ENCODE data around the gene RDM1. TPM values are rescaled to one million over a fixed set of nuclear protein-coding genes. Genes with fewer than 3 reads are reported as not detected.

RDM1 gene
- 2.6 and 2.9 TPM in 2 replicates for total RNA-seq

- intact Hi-C loops (cut with micrococcal nuclease), result loop anchor here (2.0 kb wide), 2 partner anchors 38 to 82 kb away; no protein-coding TSS in a partner anchor
- Mint-ChIP-seq H3K4me3 (peak within 1 kb of the TSS; percentile 89), H3K27ac (peak within 1 kb of the TSS; percentile 91), H3K36me3 (ENCODE audit: low read depth) (peaks cover 12% of the 10 kb centered on the region), H3K9me3 (no peaks in the 10 kb centered on the region), H3K4me1 (peaks cover 23% of the 10 kb centered on the region), H3K27me3 (peaks cover 8% of the 10 kb centered on the region)
- peak; percentile 97 for DNase-seq
Measured at GRCh38 chr17:35930211-35931065, at the start of gene RDM1. Gene RDM1, minus strand, starts transcription at chr17:35930773. Its CDS starts 46 bp downstream, at chr17:35930727.

GRCh38 chr17:35978346-35978745 lies 47.8 kb upstream of the RDM1 start:
- no peaks in the 10 kb centered on the region for H3K9me3 Mint-ChIP-seq
- peaks cover 10% of the 10 kb centered on the region for H3K27me3 Mint-ChIP-seq
- intact Hi-C loops (cut with micrococcal nuclease), result loop anchor here (5.0 kb wide), 1 partner anchor 504 kb away; no protein-coding TSS in a partner anchor
- DNase-seq, result no peak
- H3K4me1 Mint-ChIP-seq, result no peaks in the 10 kb centered on the region
- H3K27ac Mint-ChIP-seq, result no peak overlapping the region
- no peaks in the 10 kb centered on the region for H3K36me3 Mint-ChIP-seq (ENCODE audit: low read depth)
- no peak overlapping the region for H3K4me3 Mint-ChIP-seq

GRCh38 chr17:35977509-35977908 lies 46.9 kb upstream of the RDM1 start:
- Mint-ChIP-seq H3K36me3 (ENCODE audit: low read depth) (no peaks in the 10 kb centered on the region), H3K4me1 (no peaks in the 10 kb centered on the region), H3K9me3 (no peaks in the 10 kb centered on the region), H3K27ac (no peak overlapping the region), H3K27me3 (peaks cover 10% of the 10 kb centered on the region), H3K4me3 (no peak overlapping the region)
- intact Hi-C loops (cut with micrococcal nuclease), result loop anchor here (5.0 kb wide), 1 partner anchor 505 kb away; no protein-coding TSS in a partner anchor
- no peak for DNase-seq

- Mint-ChIP-seq H3K4me3 (no peak overlapping the region), H3K27me3 (peaks cover 8% of the 10 kb centered on the region), H3K9me3 (no peaks in the 10 kb centered on the region), H3K36me3 (ENCODE audit: low read depth) (no peaks in the 10 kb centered on the region), H3K27ac (no peak overlapping the region), H3K4me1 (peaks cover 5% of the 10 kb centered on the region)
- no peak for DNase-seq
- intact Hi-C loops (cut with micrococcal nuclease), result no loop called here
Measured at GRCh38 chr17:35973333-35974260, 43.0 kb upstream of the RDM1 start.

- intact Hi-C loops (cut with micrococcal nuclease), result no loop called here
- peaks cover 8% of the 10 kb centered on the region for H3K27me3 Mint-ChIP-seq
- no peaks in the 10 kb centered on the region for H3K36me3 Mint-ChIP-seq (ENCODE audit: low read depth)
- no peak overlapping the region for H3K4me3 Mint-ChIP-seq
- no peaks in the 10 kb centered on the region for H3K9me3 Mint-ChIP-seq
- H3K4me1 Mint-ChIP-seq, result peaks cover 5% of the 10 kb centered on the region
- no peak for DNase-seq
- no peak overlapping the region for H3K27ac Mint-ChIP-seq
Measured at GRCh38 chr17:35972945-35973332, 42.4 kb upstream of the RDM1 start.

GRCh38 chr17:35972535-35972934 lies 42.0 kb upstream of the RDM1 start:
- Mint-ChIP-seq H3K4me1 (peaks cover 5% of the 10 kb centered on the region), H3K4me3 (no peak overlapping the region), H3K36me3 (ENCODE audit: low read depth) (no peaks in the 10 kb centered on the region), H3K9me3 (no peaks in the 10 kb centered on the region), H3K27me3 (peaks cover 8% of the 10 kb centered on the region), H3K27ac (no peak overlapping the region)
- no peak for DNase-seq
- intact Hi-C loops (cut with micrococcal nuclease), result no loop called here

- H3K4me1 Mint-ChIP-seq, result peaks cover 5% of the 10 kb centered on the region
- H3K27ac Mint-ChIP-seq, result no peak overlapping the region
- no peaks in the 10 kb centered on the region for H3K9me3 Mint-ChIP-seq
- intact Hi-C loops (cut with micrococcal nuclease), result no loop called here
- no peak for DNase-seq
- peaks cover 8% of the 10 kb centered on the region for H3K27me3 Mint-ChIP-seq
- H3K4me3 Mint-ChIP-seq, result no peak overlapping the region
- H3K36me3 Mint-ChIP-seq (ENCODE audit: low read depth), result no peaks in the 10 kb centered on the region
Measured at GRCh38 chr17:35972066-35972465, 41.5 kb upstream of the RDM1 start.

GRCh38 chr17:35969558-35970380 lies 39.2 kb upstream of the RDM1 start:
- H3K27me3 Mint-ChIP-seq, result peaks cover 3% of the 10 kb centered on the region
- no peak overlapping the region for H3K27ac Mint-ChIP-seq
- peaks cover 5% of the 10 kb centered on the region for H3K4me1 Mint-ChIP-seq
- no peaks in the 10 kb centered on the region for H3K9me3 Mint-ChIP-seq
- H3K36me3 Mint-ChIP-seq (ENCODE audit: low read depth), result no peaks in the 10 kb centered on the region
- intact Hi-C loops (cut with micrococcal nuclease), result loop anchor here (1.0 kb wide), 2 partner anchors 103 to 180 kb away; no protein-coding TSS in a partner anchor
- DNase-seq, result peak; percentile 92
- H3K4me3 Mint-ChIP-seq, result no peak overlapping the region

- no peak overlapping the region for H3K4me3 Mint-ChIP-seq
- DNase-seq, result no peak
- H3K27ac Mint-ChIP-seq, result no peak overlapping the region
- H3K9me3 Mint-ChIP-seq, result no peaks in the 10 kb centered on the region
- no peaks in the 10 kb centered on the region for H3K36me3 Mint-ChIP-seq (ENCODE audit: low read depth)
- intact Hi-C loops (cut with micrococcal nuclease), result loop anchor here (1.0 kb wide), 2 partner anchors 104 to 181 kb away; no protein-coding TSS in a partner anchor
- peaks cover 11% of the 10 kb centered on the region for H3K27me3 Mint-ChIP-seq
- H3K4me1 Mint-ChIP-seq, result peaks cover 5% of the 10 kb centered on the region
Measured at GRCh38 chr17:35968520-35969054, 38.0 kb upstream of the RDM1 start.

- intact Hi-C loops (cut with micrococcal nuclease), result no loop called here
- no peak overlapping the region for H3K4me3 Mint-ChIP-seq
Measured at GRCh38 chr17:35965272-35965671, 34.7 kb upstream of the RDM1 start.

GRCh38 chr17:35963663-35964062 lies 33.1 kb upstream of the RDM1 start:
- no peak overlapping the region for H3K27ac Mint-ChIP-seq

More at GRCh38 chr17:35965272-35965671, 34.7 kb upstream of the RDM1 start:
- Mint-ChIP-seq H3K36me3 (ENCODE audit: low read depth) (no peaks in the 10 kb centered on the region), H3K9me3 (no peaks in the 10 kb centered on the region), H3K27ac (no peak overlapping the region), H3K27me3 (peaks cover 19% of the 10 kb centered on the region), H3K4me1 (peaks cover 5% of the 10 kb centered on the region)
- no peak for DNase-seq

GRCh38 chr17:35953720-35954119 lies 23.1 kb upstream of the RDM1 start:
- Mint-ChIP-seq H3K4me3 (no peak overlapping the region), H3K36me3 (ENCODE audit: low read depth) (no peaks in the 10 kb centered on the region), H3K27ac (no peak overlapping the region), H3K9me3 (no peaks in the 10 kb centered on the region), H3K27me3 (peaks cover 38% of the 10 kb centered on the region), H3K4me1 (no peaks in the 10 kb centered on the region)
- DNase-seq, result no peak
- intact Hi-C loops (cut with micrococcal nuclease), result no loop called here

More at GRCh38 chr17:35963663-35964062, 33.1 kb upstream of the RDM1 start:
- no peak for DNase-seq
- H3K9me3 Mint-ChIP-seq, result no peaks in the 10 kb centered on the region
- H3K36me3 Mint-ChIP-seq (ENCODE audit: low read depth), result no peaks in the 10 kb centered on the region
- intact Hi-C loops (cut with micrococcal nuclease), result no loop called here
- H3K4me1 Mint-ChIP-seq, result no peaks in the 10 kb centered on the region
- H3K27me3 Mint-ChIP-seq, result peaks cover 21% of the 10 kb centered on the region
- H3K4me3 Mint-ChIP-seq, result no peak overlapping the region

GRCh38 chr17:35949401-35949800 lies 18.8 kb upstream of the RDM1 start:
- no peaks in the 10 kb centered on the region for H3K9me3 Mint-ChIP-seq
- intact Hi-C loops (cut with micrococcal nuclease), result no loop called here
- H3K27ac Mint-ChIP-seq, result no peak overlapping the region

More at GRCh38 chr17:35949401-35949800, 18.8 kb upstream of the RDM1 start:
- H3K27me3 Mint-ChIP-seq, result peaks cover 18% of the 10 kb centered on the region
- H3K36me3 Mint-ChIP-seq (ENCODE audit: low read depth), result no peaks in the 10 kb centered on the region
- DNase-seq, result no peak
- no peaks in the 10 kb centered on the region for H3K4me1 Mint-ChIP-seq
- no peak overlapping the region for H3K4me3 Mint-ChIP-seq

Data from activated CD4-positive, alpha-beta T cell treated with anti-CD3 and anti-CD28 coated beads, Interleukin-2, amount 10 ng/mL, durations not matched to agents 24 days and 14 days (primary cell).